Neural crest cell (in vitro differentiated cells): ENCODE data around the gene IMMT. TPM values are rescaled to one million over a fixed set of nuclear protein-coding genes. Genes with fewer than 3 reads are reported as not detected.

Experiments
- DNase-seq: peaks from one replicate; pipeline ENCODE4 v3.0.0; 2021; ENCODE audit warnings: low read depth, mixed read lengths, low spot score
- H3K27ac Mint-ChIP-seq: one replicate; pipeline ENCODE4 v1.8.0; 2021; ENCODE audit warnings: mild to moderate bottlenecking, mixed read lengths; ENCODE audit not compliant: unreplicated experiment
- H3K27me3 Mint-ChIP-seq: 2 replicates; pipeline ENCODE4 v1.8.0; 2021; ENCODE audit warnings: low read depth, mild to moderate bottlenecking, mixed read lengths
- H3K36me3 Mint-ChIP-seq: 2 replicates; pipeline ENCODE4 v1.8.0; 2021; ENCODE audit warnings: low read depth, mild to moderate bottlenecking, mixed read lengths
- H3K4me1 Mint-ChIP-seq: 2 replicates; pipeline ENCODE4 v1.8.0; 2021; ENCODE audit warnings: mixed read lengths
- H3K4me3 Mint-ChIP-seq: one replicate; pipeline ENCODE4 v1.8.0; 2021; ENCODE audit warnings: mild to moderate bottlenecking, mixed read lengths
- H3K9me3 Mint-ChIP-seq: 2 replicates; pipeline ENCODE4 v1.8.0; 2021; ENCODE audit warnings: mixed read lengths
- total RNA-seq: library from RNA; stranded (reverse); gene quantifications from 2 replicates; pipeline ENCODE4 v1.2.1, GENCODE V29; 2021
- TF ChIP-seq, protein P1 (sequence below): fragments of 200-600 bp; sonication (generic); conservative IDR thresholded peaks from 2 replicates; pipeline ENCODE4 v1.5.0; 2021; ENCODE audit warnings: antibody characterized with exemption, mild to moderate bottlenecking

The IMMT gene
- total RNA-seq, 1 donor from 2014 or later: 120 TPM

DNA sequence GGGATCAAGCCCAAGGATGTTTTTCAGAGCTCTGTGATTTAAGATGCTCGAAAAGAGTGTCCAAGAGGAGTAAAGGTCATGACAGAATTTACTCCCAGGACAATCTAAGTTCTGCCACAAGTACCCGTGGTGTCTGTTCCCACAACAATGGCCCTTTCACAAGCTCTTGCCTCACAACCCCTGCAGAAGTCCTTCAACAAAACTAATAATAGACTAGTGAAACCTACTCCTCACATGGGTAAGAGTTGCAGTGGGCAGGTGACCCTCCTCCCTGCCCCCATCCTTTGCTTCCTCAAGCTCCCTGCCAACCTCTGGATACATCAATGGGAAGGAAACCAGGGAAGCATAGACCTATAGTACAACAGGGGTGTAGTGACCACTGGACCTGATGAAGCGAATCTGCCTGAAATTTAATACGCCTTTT lies 54.3 kb downstream of the IMMT start:
- H3K9me3 Mint-ChIP-seq: no peaks in the 10 kb centered on the region
- TF ChIP-seq, protein P1, sequence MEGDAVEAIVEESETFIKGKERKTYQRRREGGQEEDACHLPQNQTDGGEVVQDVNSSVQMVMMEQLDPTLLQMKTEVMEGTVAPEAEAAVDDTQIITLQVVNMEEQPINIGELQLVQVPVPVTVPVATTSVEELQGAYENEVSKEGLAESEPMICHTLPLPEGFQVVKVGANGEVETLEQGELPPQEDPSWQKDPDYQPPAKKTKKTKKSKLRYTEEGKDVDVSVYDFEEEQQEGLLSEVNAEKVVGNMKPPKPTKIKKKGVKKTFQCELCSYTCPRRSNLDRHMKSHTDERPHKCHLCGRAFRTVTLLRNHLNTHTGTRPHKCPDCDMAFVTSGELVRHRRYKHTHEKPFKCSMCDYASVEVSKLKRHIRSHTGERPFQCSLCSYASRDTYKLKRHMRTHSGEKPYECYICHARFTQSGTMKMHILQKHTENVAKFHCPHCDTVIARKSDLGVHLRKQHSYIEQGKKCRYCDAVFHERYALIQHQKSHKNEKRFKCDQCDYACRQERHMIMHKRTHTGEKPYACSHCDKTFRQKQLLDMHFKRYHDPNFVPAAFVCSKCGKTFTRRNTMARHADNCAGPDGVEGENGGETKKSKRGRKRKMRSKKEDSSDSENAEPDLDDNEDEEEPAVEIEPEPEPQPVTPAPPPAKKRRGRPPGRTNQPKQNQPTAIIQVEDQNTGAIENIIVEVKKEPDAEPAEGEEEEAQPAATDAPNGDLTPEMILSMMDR: no peak
- no peak overlapping the region for H3K4me3 Mint-ChIP-seq
- peaks cover 22% of the 10 kb centered on the region for H3K36me3 Mint-ChIP-seq
- H3K4me1 Mint-ChIP-seq: peaks cover 5% of the 10 kb centered on the region
- H3K27me3 Mint-ChIP-seq: no peaks in the 10 kb centered on the region
- DNase-seq: no peak
- H3K27ac Mint-ChIP-seq: peak overlapping the region; percentile 48

DNA sequence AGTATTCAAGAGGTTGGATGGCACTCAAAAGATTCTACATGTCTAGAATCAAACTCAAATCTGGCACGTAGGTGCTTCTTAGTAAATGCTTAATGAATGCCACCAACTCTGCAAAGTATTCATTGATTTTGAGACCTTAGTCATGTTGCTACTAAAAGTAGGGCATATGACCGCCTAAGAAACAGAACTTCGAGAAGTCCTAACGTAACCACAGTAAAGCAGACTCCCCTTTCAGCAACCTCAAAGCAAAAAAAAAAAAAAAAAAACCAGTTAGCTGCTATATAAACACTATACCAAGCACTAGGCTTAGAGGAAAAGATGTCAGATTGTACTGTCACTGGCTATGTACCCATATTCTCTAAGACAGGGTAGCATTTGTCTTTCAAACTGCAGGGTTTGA lies 55.3 kb downstream of the IMMT start:
- H3K27ac Mint-ChIP-seq: no peak overlapping the region
- no peaks in the 10 kb centered on the region for H3K27me3 Mint-ChIP-seq
- no peak for DNase-seq
- H3K36me3 Mint-ChIP-seq: peaks cover 28% of the 10 kb centered on the region
- H3K9me3 Mint-ChIP-seq: no peaks in the 10 kb centered on the region
- H3K4me1 Mint-ChIP-seq: peaks cover 5% of the 10 kb centered on the region
- TF ChIP-seq, protein P1: no peak
- H3K4me3 Mint-ChIP-seq: peak overlapping the region; percentile 19

DNA sequence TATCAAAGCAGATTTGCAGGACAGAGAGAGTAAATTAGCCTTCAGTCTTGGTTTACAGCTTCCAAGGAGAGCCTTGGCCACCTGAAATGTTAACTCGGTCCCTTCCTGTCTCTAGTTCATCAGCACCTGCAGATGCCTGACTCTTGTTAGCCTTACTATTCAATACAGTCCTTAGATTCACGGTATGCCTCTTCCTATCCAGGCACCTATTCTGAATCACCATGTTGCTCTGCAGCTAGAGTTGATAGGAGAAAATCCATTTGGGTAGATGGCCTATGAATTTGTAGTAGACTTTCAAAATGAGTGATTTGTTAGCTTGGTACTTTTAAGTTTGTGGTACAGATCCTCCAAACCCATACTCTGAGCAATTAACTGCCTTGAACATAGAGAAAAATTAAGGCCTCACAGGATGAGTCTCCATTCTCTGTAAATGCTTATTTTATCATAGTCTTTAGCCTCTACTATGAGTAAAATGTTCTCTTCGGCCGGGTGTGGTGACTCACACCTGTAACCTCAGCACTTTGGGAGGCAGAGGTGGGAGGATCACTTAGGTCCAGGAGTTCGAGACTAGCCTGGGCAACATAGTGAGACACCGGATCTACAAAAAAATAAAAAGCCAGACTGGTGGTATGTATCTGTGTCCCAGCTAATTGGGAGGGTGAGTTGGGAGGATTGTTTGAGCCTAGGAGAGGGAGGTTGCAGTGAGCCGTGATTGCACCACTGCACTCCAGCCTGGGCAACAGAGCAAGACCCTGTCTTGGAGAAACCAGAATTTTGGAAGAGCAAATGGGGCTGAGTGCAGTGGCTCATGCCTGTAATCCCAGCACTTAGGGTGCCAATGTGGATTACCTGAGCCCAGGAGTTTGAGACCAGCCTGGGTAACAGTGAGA lies 56.3 kb downstream of the IMMT start:
- DNase-seq: no peak
- Mint-ChIP-seq H3K27ac (no peak overlapping the region), H3K9me3 (no peaks in the 10 kb centered on the region), H3K4me3 (no peak overlapping the region), H3K36me3 (peaks cover 27% of the 10 kb centered on the region), H3K4me1 (peaks cover 5% of the 10 kb centered on the region), H3K27me3 (no peaks in the 10 kb centered on the region)
- TF ChIP-seq, protein P1: no peak

DNA sequence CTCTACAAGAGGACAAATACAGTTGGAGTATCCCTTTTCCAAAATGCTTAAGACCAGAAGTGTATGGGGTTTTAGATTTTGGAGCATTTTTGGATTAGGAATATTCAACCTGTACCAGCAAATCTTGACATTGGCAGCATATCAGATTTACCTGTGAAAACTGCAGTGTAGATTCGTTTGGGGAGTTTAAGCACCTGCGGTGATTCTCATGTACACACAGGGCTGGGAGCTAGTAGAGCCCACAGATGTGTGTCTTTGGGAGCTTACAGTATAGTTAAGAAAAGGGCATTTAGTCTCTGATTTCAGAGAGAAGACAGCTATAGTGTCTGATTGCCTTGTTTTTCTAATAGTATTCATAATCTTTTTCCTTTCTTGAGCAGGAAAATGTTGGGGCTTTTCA lies 59.1 kb downstream of the IMMT start:
- Mint-ChIP-seq H3K4me3 (no peak overlapping the region), H3K4me1 (peaks cover 5% of the 10 kb centered on the region), H3K27me3 (no peaks in the 10 kb centered on the region), H3K9me3 (no peaks in the 10 kb centered on the region), H3K27ac (no peak overlapping the region), H3K36me3 (peaks cover 29% of the 10 kb centered on the region)
- TF ChIP-seq, protein P1: no peak
- DNase-seq: no peak

DNA sequence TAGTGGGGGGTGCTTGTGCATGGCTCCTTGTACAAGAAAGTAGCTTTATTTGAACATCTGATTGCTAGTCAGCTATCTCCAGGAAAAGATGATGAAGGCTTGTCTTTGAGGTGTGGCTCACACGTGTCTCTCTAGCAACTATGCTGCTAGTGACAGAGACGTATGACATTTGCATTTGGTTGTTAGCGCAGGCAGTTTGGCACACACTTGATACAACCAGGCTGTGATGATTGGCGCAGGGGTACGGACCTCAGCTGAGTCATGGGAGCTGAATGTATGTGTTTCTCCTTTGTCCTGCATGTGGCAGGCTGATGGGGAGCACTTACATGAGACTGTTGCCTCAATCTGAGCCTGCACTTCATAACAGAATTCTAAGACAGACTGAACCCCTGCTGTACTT lies 59.6 kb downstream of the IMMT start:
- no peak for DNase-seq
- no peaks in the 10 kb centered on the region for H3K9me3 Mint-ChIP-seq
- H3K27ac Mint-ChIP-seq: no peak overlapping the region
- H3K27me3 Mint-ChIP-seq: no peaks in the 10 kb centered on the region
- TF ChIP-seq, protein P1: no peak
- no peak overlapping the region for H3K4me3 Mint-ChIP-seq
- peaks cover 29% of the 10 kb centered on the region for H3K36me3 Mint-ChIP-seq
- H3K4me1 Mint-ChIP-seq: peaks cover 5% of the 10 kb centered on the region
